GM12878 (cell line): ENCODE measurements around the gene EPB41L1. TPM values are rescaled to one million over a fixed set of nuclear protein-coding genes. Genes with fewer than 3 reads are reported as not detected.

Experiments used
- ATAC-seq: fragments of 200-7000 bp; cut with Tn5 transposase; 3 replicates; pipeline ENCODE4 v1.9.1; 2020; ENCODE audit warnings: mild to moderate bottlenecking, moderate library complexity
- BruUV-seq: library from RNA; stranded (reverse); fragments of 400-500 nt; replicated peaks from 2 replicates; lab custom pipeline; 2021; lab: Mats Ljungman, UMichigan
- CTCF ChIA-PET: fragments of 300-600 bp; sonication (Branson Sonifier 250); formaldehyde crosslinking; extraction: SDS; loops from one replicate; lab custom pipeline; 2021; ENCODE audit warnings: inconsistent platforms; lab: Yijun Ruan, JAX
- POLR2A ChIA-PET: fragments of 350-600 bp; formaldehyde crosslinking; extraction: SDS; loops from one replicate; lab custom pipeline; 2021; ENCODE audit warnings: inconsistent platforms; lab: Charles Lee
- RAD21 ChIA-PET: fragments of 300-600 bp; sonication (Branson Sonifier 250); formaldehyde crosslinking; loops from one replicate; lab custom pipeline; 2023; ENCODE audit warnings: antibody characterized with exemption; ENCODE audit not compliant: unreplicated experiment; lab: Charles Lee
- SMC1A ChIA-PET: fragments of 300-600 bp; sonication (Branson Sonifier 250); formaldehyde crosslinking; loops from one replicate; lab custom pipeline; 2023; ENCODE audit not compliant: unreplicated experiment, uncharacterized antibody; lab: Charles Lee
- DNase-seq: peaks from one replicate; pipeline ENCODE4 v3.0.0-alpha.2; 2011; ENCODE audit warnings: low read depth, low spot score
- FAIRE-seq: peaks from 3 replicates; lab custom pipeline; 2011; peaks lifted over from hg19 to GRCh38; lab: Jason Lieb, UNC
- H2AFZ ChIP-seq: 2 replicates; pipeline ENCODE4 v1.6.0; 2011; ENCODE audit warnings: low read depth, low read length, control low read depth; ENCODE audit not compliant: control insufficient read depth
- H3K27ac ChIP-seq: 2 replicates; pipeline ENCODE4 v1.5.1; 2011; ENCODE audit warnings: control low read depth; ENCODE audit not compliant: control insufficient read depth, insufficient read depth
- H3K27me3 ChIP-seq, 2 experiments: replicated peaks in 1 of 2; 2 replicates each; pipeline versions ENCODE4 v1.6.0 to v1.6.1; 2011; ENCODE audit warnings: low read length in 1 of 2; ENCODE audit not compliant: control insufficient read depth in 2 of 2, insufficient read depth in 2 of 2
- H3K36me3 ChIP-seq, 2 experiments: 2 replicates each; pipeline ENCODE4 v1.5.1; 2011; ENCODE audit warnings: low read length in 1 of 2; ENCODE audit not compliant: control insufficient read depth in 2 of 2, insufficient read depth in 2 of 2
- H3K4me1 ChIP-seq: 2 replicates; pipeline ENCODE4 v1.6.1; 2011; ENCODE audit warnings: mild to moderate bottlenecking, low read length, moderate library complexity, mixed read lengths; ENCODE audit not compliant: control insufficient read depth, insufficient read depth
- H3K4me2 ChIP-seq: 2 replicates; pipeline ENCODE4 v1.6.0; 2011; ENCODE audit warnings: control low read depth; ENCODE audit not compliant: control insufficient read depth, insufficient read depth
- H3K4me3 ChIP-seq: fragments of 200-600 bp; sonication (generic); 2 replicates; pipeline ENCODE4 v1.5.1; 2016
- H3K79me2 ChIP-seq: 2 replicates; pipeline ENCODE4 v1.6.0; 2011; ENCODE audit warnings: low read length; ENCODE audit not compliant: control insufficient read depth, insufficient read depth
- H3K9ac ChIP-seq: 2 replicates; pipeline ENCODE4 v1.8.0; 2011; ENCODE audit warnings: low read length, control low read depth, mixed read lengths; ENCODE audit not compliant: control insufficient read depth, insufficient read depth
- H3K9me3 ChIP-seq: replicated peaks from 3 replicates; pipeline ENCODE4 v1.5.1; 2011; ENCODE audit warnings: mild to moderate bottlenecking, low read length; ENCODE audit not compliant: control insufficient read depth, insufficient read depth
- H4K20me1 ChIP-seq: 2 replicates; pipeline ENCODE4 v1.6.0; 2011; ENCODE audit not compliant: control insufficient read depth, insufficient read depth
- CHD1 ChIP-seq: IDR thresholded peaks from 2 replicates; pipeline ENCODE4 v1.6.1; 2012; ENCODE audit warnings: low read depth, low read length, improper control_type of control experiment
- HCFC1 ChIP-seq: fragments of 150-350 bp; IDR thresholded peaks from 2 replicates; pipeline ENCODE4 v1.6.1; 2014; ENCODE audit warnings: low read length
- KDM1A ChIP-seq: fragments of 200-600 bp; sonication (generic); IDR thresholded peaks from 2 replicates; pipeline ENCODE4 v1.6.1; 2016; ENCODE audit warnings: borderline replicate concordance
- LARP7 ChIP-seq: fragments of 450-650 bp; IDR thresholded peaks from 2 replicates; pipeline ENCODE4 v1.6.1; 2017; ENCODE audit warnings: mild to moderate bottlenecking
- MTA3 ChIP-seq: IDR thresholded peaks from 2 replicates; pipeline ENCODE4 v1.6.1; 2012; ENCODE audit warnings: low read length, inconsistent platforms, borderline replicate concordance
- RAD21 ChIP-seq: IDR thresholded peaks from 2 replicates; pipeline ENCODE4 v1.6.1; 2011; ENCODE audit warnings: mild to moderate bottlenecking, low read depth, low read length, moderate library complexity; ENCODE audit not compliant: insufficient read depth
- SMC3 ChIP-seq: IDR thresholded peaks from 2 replicates; pipeline ENCODE4 v1.6.1; 2011; ENCODE audit warnings: low read length, improper control_type of control experiment, borderline replicate concordance
- TCF12 ChIP-seq: IDR thresholded peaks from 2 replicates; pipeline ENCODE4 v1.6.1; 2011; ENCODE audit warnings: low read depth, mild to moderate bottlenecking, low read length
- YY1 ChIP-seq: IDR thresholded peaks from 2 replicates; pipeline ENCODE4 v1.6.1; 2011; ENCODE audit warnings: low read depth, mild to moderate bottlenecking, low read length
- ZNF24 ChIP-seq: fragments of 450-650 bp; IDR thresholded peaks from 2 replicates; pipeline ENCODE4 v1.6.1; 2017; ENCODE audit warnings: antibody characterized with exemption, mild to moderate bottlenecking
- ZSCAN29 ChIP-seq: fragments of 450-650 bp; IDR thresholded peaks from 2 replicates; pipeline ENCODE4 v1.6.1; 2017; ENCODE audit warnings: mild to moderate bottlenecking, moderate library complexity
- ZZZ3 ChIP-seq: IDR thresholded peaks from 2 replicates; pipeline ENCODE4 v1.6.1; 2011; ENCODE audit warnings: low read depth; ENCODE audit not compliant: control insufficient read depth, insufficient read length
- WGBS: methylation state at CpG from one replicate; pipeline ENCODE4 v1.1.6; 2016; ENCODE audit warnings: low lambda C conversion rate; ENCODE audit not compliant: insufficient replicate concordance, insufficient coverage; ENCODE audit errors: missing lambda C conversion rate; 5-methylcytosine and 5-hydroxymethylcytosine counted together
- in situ Hi-C: fragments of 300-500 bp; cut with MboI; formaldehyde crosslinking; loops from 9 replicates; pipeline ENCODE4 v1.14.3; 2018; ENCODE audit warnings: mixed read lengths
- intact Hi-C: fragments of 100-400 bp; cut with micrococcal nuclease; formaldehyde crosslinking; loops from one replicate; pipeline ENCODE4 v1.14.2; 2022; ENCODE audit not compliant: unreplicated experiment
- polyA plus RNA-seq, 11 experiments: library from polyadenylated mRNA; depleted of rRNA in 4 of 11; unstranded in 6 of 11; stranded (reverse) in 5 of 11; fragments of >200 nt; fragmentation: Nextera tagmentation in 4 of 11; fragmentation: Illumina TruSeq in 1 of 11; extraction: Ambion mirVana in 4 of 11; extraction: Trizol in 1 of 11; gene quantifications; 1 replicate in 1 of 11; 2 replicates in 10 of 11; pipeline versions ENCODE4 v1.2.1 to v1.2.3, GENCODE V29; 2011 to 2016; ENCODE audit warnings: inconsistent platforms in 2 of 11, missing spikeins in 2 of 11, low read depth in 1 of 11
- total RNA-seq, 4 experiments: library from RNA; depleted of rRNA in 3 of 4; stranded (reverse); fragments of >200 nt in 3 of 4; fragmentation: Illumina TruSeq in 1 of 4; extraction: Trizol in 1 of 4; gene quantifications; 2 replicates each; pipeline versions ENCODE4 v1.2.1 to v1.2.3, GENCODE V29; 2013 to 2021
- TF ChIP-seq, protein P1 (sequence below), 3 experiments: IDR thresholded peaks in 2 of 3; conservative IDR thresholded peaks in 1 of 3; 2 replicates each; pipeline ENCODE4 v1.5.1; 2011; ENCODE audit warnings: low read depth in 3 of 3, low read length in 3 of 3, mild to moderate bottlenecking in 3 of 3, control low read depth in 2 of 3, moderate library complexity in 2 of 3, inconsistent platforms in 1 of 3, mixed read lengths in 1 of 3; ENCODE audit not compliant: control insufficient read depth in 2 of 3, insufficient read depth in 1 of 3; ENCODE audit errors: extremely low read depth in 1 of 3
- TF ChIP-seq, protein P2 (sequence below): fragments of 150-350 bp; IDR thresholded peaks from 2 replicates; pipeline ENCODE4 v1.6.1; 2016; ENCODE audit warnings: low read depth, low read length

EPB41L1 gene
- total and polyA plus RNA-seq, 10 of the 15 experiments (the other 5 are each of a cell fraction or from before 2014, with no cell fraction given): 0.08 to 3.2 (median 0.31) TPM

DNA sequence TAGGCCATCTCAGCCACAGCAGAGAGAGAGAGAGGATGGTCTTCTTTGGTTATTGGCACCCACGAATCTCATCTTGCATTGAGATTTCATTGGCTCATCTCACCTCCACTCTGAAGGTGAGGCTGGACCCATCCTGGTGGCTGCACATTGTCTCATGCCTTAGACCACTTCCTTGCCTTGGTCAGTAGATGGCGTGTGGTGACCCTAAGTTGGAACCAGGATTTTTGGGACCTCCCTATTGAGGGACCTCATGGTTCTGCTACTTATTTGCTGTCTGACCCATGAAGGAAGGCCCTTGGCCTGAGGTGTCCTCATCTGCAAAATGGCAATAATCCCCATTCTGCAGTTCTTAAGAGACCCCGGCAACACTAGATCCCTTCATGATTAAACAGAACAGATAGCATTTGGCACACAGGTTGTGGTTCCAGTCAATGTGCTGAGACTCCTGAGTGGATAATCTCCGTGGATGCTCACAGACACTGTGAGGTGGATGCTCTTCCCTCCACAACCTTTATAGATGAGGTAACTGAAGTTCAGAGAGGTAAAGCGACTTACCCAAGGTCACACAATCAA lies 60.2 kb downstream of the EPB41L1 start:
- Histone ChIP-seq H2AFZ (no peak overlapping the region), H3K79me2 (no peaks in the 10 kb centered on the region), H3K9ac (no peak overlapping the region), H3K4me1 (no peaks in the 10 kb centered on the region; the same call in 1 of the 2 replicates), H3K27ac (no peak overlapping the region), H3K4me3 (no peak overlapping the region), H3K4me2 (no peak overlapping the region), H3K36me3 (no peaks in the 10 kb centered on the region), H3K9me3 (no peaks in the 10 kb centered on the region), H3K27me3 (no peaks in the 10 kb centered on the region; a peak in 2 of 4 replicates), H4K20me1 (no peaks in the 10 kb centered on the region)
- FAIRE-seq: peak; percentile 84
- ChIA-PET POLR2A (no interaction called here), CTCF (interaction anchor here (3.0 to 3.8 kb wide), 3 partner anchors 12 to 224 kb away, joined by 17 to 25 read pairs (median 21); no protein-coding TSS in a partner anchor), SMC1A (interaction anchor here (2.5 kb wide), 1 partner anchor 225 kb away, joined by 14 read pairs; no protein-coding TSS in a partner anchor), RAD21 (no interaction called here)
- no peak for DNase-seq
- in situ Hi-C loops: no loop called here
- no peak for TF ChIP-seq ZZZ3
- no peak for TF ChIP-seq TCF12
- no peak for TF ChIP-seq HCFC1
- no peak for TF ChIP-seq LARP7
- no peak for TF ChIP-seq MTA3
- TF ChIP-seq RAD21: peak; percentile 77
- peak; percentile 68; the same call in 1 of the 2 replicates for TF ChIP-seq SMC3
- TF ChIP-seq ZSCAN29: no peak
- 0 out of 2 replicates have a peak, but pooled peaks have one; percentile 23 for TF ChIP-seq YY1
- TF ChIP-seq, protein P1, sequence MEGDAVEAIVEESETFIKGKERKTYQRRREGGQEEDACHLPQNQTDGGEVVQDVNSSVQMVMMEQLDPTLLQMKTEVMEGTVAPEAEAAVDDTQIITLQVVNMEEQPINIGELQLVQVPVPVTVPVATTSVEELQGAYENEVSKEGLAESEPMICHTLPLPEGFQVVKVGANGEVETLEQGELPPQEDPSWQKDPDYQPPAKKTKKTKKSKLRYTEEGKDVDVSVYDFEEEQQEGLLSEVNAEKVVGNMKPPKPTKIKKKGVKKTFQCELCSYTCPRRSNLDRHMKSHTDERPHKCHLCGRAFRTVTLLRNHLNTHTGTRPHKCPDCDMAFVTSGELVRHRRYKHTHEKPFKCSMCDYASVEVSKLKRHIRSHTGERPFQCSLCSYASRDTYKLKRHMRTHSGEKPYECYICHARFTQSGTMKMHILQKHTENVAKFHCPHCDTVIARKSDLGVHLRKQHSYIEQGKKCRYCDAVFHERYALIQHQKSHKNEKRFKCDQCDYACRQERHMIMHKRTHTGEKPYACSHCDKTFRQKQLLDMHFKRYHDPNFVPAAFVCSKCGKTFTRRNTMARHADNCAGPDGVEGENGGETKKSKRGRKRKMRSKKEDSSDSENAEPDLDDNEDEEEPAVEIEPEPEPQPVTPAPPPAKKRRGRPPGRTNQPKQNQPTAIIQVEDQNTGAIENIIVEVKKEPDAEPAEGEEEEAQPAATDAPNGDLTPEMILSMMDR (IDR thresholded peaks at IDR 0.05 in 2 of 3, conservative IDR thresholded peaks at IDR 0.05 in 1 of 3; ENCODE audit: control insufficient read depth in 2 of 3, extremely low read depth in 1 of 3, insufficient read depth in 1 of 3, low read depth in 3 of 3, low read length in 3 of 3): peak; percentile 66 to 82 (median 74)
- no peak for TF ChIP-seq ZNF24
- TF ChIP-seq KDM1A: no peak
- TF ChIP-seq, protein P2, sequence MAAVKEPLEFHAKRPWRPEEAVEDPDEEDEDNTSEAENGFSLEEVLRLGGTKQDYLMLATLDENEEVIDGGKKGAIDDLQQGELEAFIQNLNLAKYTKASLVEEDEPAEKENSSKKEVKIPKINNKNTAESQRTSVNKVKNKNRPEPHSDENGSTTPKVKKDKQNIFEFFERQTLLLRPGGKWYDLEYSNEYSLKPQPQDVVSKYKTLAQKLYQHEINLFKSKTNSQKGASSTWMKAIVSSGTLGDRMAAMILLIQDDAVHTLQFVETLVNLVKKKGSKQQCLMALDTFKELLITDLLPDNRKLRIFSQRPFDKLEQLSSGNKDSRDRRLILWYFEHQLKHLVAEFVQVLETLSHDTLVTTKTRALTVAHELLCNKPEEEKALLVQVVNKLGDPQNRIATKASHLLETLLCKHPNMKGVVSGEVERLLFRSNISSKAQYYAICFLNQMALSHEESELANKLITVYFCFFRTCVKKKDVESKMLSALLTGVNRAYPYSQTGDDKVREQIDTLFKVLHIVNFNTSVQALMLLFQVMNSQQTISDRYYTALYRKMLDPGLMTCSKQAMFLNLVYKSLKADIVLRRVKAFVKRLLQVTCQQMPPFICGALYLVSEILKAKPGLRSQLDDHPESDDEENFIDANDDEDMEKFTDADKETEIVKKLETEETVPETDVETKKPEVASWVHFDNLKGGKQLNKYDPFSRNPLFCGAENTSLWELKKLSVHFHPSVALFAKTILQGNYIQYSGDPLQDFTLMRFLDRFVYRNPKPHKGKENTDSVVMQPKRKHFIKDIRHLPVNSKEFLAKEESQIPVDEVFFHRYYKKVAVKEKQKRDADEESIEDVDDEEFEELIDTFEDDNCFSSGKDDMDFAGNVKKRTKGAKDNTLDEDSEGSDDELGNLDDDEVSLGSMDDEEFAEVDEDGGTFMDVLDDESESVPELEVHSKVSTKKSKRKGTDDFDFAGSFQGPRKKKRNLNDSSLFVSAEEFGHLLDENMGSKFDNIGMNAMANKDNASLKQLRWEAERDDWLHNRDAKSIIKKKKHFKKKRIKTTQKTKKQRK: no peak
- TF ChIP-seq CHD1: no peak
- 39% methylated on average over 5 of the region's 5 CpGs for WGBS
- peak; percentile 85 for ATAC-seq
- intact Hi-C loops: loop anchor here (1.0 kb wide), 1 partner anchor 225 kb away; no protein-coding TSS in a partner anchor
- BruUV-seq: no TSS peak
